ENCODE measurements around the gene TMEM167B.
"Not testable (repeated sequence)": the region's sequence is repeated elsewhere in the genome, so short reads cannot be mapped to it uniquely, and the experiment has no call there.

TMEM167B gene

DNA sequence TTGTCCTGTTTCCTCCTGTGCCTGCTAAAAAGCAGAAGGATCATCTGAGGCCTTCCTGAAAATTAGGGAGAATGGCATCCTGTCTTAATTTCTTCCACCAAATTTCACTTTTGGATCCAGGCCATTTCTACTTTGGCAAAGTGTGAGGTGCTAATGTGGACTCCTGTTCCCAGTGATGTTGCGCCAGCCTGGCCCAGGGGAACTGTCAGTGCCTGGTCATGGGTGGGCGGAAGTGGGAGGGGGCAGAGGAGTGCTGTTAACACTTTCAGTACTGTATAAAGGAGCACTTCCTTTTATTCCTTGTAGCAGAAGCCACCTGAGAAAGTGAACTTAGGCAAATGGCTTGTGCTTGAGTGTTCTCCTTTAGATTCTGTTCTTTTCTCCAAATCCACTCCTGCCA is 43.3 kb downstream of the TMEM167B start:
- H3K9ac ChIP-seq: no peak overlapping the region
- H3K27ac ChIP-seq: 0 out of 2 replicates have a peak overlapping the region, but pooled peaks have one; percentile 8
- H3K4me2 ChIP-seq: peak overlapping the region; percentile 63

DNA sequence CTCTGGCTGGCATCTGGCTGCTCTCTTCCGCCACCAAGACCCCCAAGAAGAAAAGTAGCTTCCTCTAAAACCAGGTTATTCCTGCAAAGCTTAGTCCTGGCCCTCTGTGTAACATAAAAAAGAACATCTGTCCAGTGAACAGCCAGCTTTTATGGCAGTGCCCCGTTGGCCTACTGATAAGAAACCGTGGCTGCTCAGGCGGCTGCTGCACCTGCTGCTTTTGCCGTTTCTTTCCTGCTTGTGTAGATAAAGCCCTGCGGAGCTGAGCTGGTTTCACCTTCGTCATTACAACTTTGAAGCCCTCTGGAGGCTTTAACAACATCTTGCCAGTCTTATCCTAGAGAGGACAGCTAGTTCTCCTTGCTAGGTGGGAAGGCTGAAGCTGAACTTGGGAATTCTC is 43.9 kb downstream of the TMEM167B start:
- H3K27ac ChIP-seq: peak overlapping the region; percentile 8; the same call in 1 of the 2 replicates
- no peak for TF ChIP-seq Cebpa-rat (IDR thresholded peaks at IDR 0.05)
- peak overlapping the region; percentile 63 for H3K4me2 ChIP-seq
- H3K9ac ChIP-seq: no peak overlapping the region
- H3K4me3 ChIP-seq: no peak overlapping the region
- no peaks in the 10 kb centered on the region for H3K27me3 ChIP-seq
- no peaks in the 10 kb centered on the region for H3K36me3 ChIP-seq
- H3K9me3 ChIP-seq: no peaks in the 10 kb centered on the region
- H3K4me1 ChIP-seq: peaks cover 20% of the 10 kb centered on the region
- H4K20me1 ChIP-seq: no peaks in the 10 kb centered on the region

More for the DNA sequence above, 43.3 kb downstream of the TMEM167B start:
- Histone ChIP-seq H3K4me1 (peaks cover 20% of the 10 kb centered on the region), H3K36me3 (no peaks in the 10 kb centered on the region), H4K20me1 (no peaks in the 10 kb centered on the region), H3K27me3 (no peaks in the 10 kb centered on the region), H3K4me3 (no peak overlapping the region), H3K9me3 (no peaks in the 10 kb centered on the region)
- TF ChIP-seq Cebpa-rat (IDR thresholded peaks at IDR 0.05): no peak

DNA sequence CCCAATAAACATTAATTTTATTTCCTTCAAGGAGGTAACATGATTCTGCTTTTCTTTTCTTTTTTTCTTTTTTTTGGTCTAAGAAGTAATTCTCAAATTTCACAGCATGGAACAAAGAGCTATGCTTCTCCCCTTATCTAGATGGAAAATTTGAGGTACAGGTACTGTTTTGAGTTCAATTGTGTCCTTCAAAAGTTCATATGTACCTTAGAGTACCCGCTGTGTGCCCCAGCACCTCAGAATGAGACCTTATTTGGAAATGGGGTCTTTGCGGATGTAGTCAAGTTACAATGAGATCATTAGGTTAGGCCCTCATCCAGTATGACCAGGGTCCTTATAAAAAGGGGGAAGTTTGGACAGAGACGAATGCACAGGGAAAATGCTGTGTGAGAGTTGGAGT is 45.4 kb downstream of the TMEM167B start:
- H3K36me3 ChIP-seq: no peaks in the 10 kb centered on the region
- H3K27me3 ChIP-seq: no peaks in the 10 kb centered on the region
- no peak overlapping the region for H3K9ac ChIP-seq
- no peak for TF ChIP-seq Cebpa-rat (IDR thresholded peaks at IDR 0.05)
- no peak overlapping the region for H3K4me2 ChIP-seq
- H3K4me3 ChIP-seq: no peak overlapping the region
- H4K20me1 ChIP-seq: no peaks in the 10 kb centered on the region
- H3K4me1 ChIP-seq: peaks cover 20% of the 10 kb centered on the region
- H3K27ac ChIP-seq: no peak overlapping the region
- H3K9me3 ChIP-seq: no peaks in the 10 kb centered on the region

DNA sequence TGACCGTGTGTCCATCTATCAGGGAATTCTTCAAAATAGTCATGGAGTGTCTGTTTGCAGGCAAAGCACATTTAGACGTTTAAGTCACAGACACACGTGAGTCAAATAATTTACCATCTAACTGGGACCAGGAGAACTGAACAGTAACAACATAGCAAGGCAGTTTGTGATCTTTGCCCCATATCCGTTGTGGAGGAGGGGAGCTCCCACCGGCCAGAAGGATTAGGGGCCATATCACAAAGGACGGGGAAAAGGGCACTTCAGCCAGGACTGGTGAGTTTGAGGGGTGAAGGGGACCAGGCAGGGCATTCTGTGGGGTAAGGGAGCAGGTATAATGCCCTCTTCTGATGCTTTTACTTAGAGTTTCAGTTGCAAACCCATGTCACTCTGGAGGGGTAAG is 46.2 kb downstream of the TMEM167B start:
- no peak overlapping the region for H3K4me2 ChIP-seq

DNA sequence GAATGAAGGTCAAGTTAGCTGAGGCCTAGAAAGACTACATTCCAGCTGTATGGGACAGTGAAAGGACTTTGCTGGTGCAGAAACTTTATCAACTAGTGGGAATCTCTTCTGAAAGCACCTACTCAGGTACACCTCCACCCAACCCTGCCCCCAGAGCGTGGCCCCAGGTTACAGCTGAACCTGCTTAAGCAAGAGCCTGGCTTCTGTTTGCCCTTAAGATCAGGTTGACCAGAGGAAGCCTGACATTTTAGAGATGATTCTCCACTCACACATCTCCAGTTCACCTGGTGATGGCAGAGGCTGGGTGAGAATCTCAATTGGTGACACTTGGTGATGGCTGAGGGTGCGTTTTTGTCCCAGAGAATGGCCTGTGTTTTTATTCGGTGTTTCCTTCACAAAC is 47.4 kb downstream of the TMEM167B start:
- H3K27me3 ChIP-seq: no peaks in the 10 kb centered on the region
- no peak overlapping the region for H3K4me3 ChIP-seq
- TF ChIP-seq Cebpa-rat (IDR thresholded peaks at IDR 0.05): no peak
- H3K27ac ChIP-seq: no peak overlapping the region
- H4K20me1 ChIP-seq: no peaks in the 10 kb centered on the region
- no peak overlapping the region for H3K4me2 ChIP-seq
- H3K9me3 ChIP-seq: no peaks in the 10 kb centered on the region
- peaks cover 20% of the 10 kb centered on the region for H3K4me1 ChIP-seq
- H3K9ac ChIP-seq: no peak overlapping the region
- H3K36me3 ChIP-seq: no peaks in the 10 kb centered on the region

More for the DNA sequence above, 46.2 kb downstream of the TMEM167B start:
- Histone ChIP-seq H3K36me3 (no peaks in the 10 kb centered on the region), H3K9ac (no peak overlapping the region), H3K4me3 (no peak overlapping the region), H3K9me3 (no peaks in the 10 kb centered on the region), H3K27me3 (no peaks in the 10 kb centered on the region), H3K27ac (no peak overlapping the region), H4K20me1 (no peaks in the 10 kb centered on the region), H3K4me1 (peaks cover 20% of the 10 kb centered on the region)
- TF ChIP-seq Cebpa-rat (IDR thresholded peaks at IDR 0.05): no peak

DNA sequence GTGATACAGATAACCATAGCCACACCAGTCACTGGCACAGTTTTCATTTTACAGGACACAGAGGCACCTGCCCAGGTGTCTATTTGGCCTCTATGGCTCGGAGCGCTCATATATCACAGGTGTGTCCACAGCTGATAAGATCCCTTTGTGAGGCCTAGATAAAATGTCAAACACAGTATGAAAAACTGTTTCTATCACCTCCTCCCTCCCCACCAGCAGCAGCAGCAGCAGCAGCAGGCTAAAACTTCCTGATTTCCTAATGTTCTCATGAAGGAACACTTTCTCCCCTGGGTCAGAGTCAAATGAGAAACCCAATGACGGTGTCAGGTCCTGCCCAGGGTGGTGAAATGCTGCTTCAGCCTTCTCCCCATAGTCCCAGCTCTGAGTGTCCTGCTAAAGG is 47.8 kb downstream of the TMEM167B start:
- Histone ChIP-seq H3K4me1 (peaks cover 20% of the 10 kb centered on the region), H3K36me3 (no peaks in the 10 kb centered on the region), H3K4me3 (no peak overlapping the region), H3K9ac (no peak overlapping the region), H3K4me2 (no peak overlapping the region), H3K27me3 (no peaks in the 10 kb centered on the region), H3K9me3 (no peaks in the 10 kb centered on the region), H3K27ac (no peak overlapping the region), H4K20me1 (no peaks in the 10 kb centered on the region)
- TF ChIP-seq Cebpa-rat (IDR thresholded peaks at IDR 0.05): no peak

DNA sequence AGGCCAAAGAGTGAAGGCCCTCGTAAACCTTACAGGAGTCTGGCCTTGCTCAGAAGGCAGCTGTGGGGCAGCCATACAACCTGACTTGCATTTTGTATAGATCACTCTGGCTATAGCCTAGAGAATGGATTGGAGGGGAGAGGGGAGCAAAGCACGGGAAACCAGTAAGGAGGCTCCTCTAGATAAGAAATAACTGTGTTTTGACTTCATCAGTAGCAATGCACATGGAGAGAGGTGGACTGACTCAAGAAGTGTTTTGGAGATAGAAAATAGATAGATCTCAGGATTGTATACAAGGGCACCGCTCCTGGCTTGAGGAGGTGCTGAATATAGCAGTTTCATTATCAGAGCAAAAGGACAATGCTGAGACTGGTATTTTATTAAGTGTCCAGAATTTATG is 49.8 kb downstream of the TMEM167B start:
- Histone ChIP-seq H3K4me1 (peaks cover under 1% of the 10 kb centered on the region; the same call in 1 of the 2 replicates), H3K36me3 (no peaks in the 10 kb centered on the region), H3K9ac (no peak overlapping the region), H3K27me3 (no peaks in the 10 kb centered on the region), H3K4me2 (no peak overlapping the region), H3K9me3 (no peaks in the 10 kb centered on the region), H4K20me1 (no peaks in the 10 kb centered on the region), H3K4me3 (no peak overlapping the region), H3K27ac (no peak overlapping the region)
- no peak for TF ChIP-seq Cebpa-rat (IDR thresholded peaks at IDR 0.05)

DNA sequence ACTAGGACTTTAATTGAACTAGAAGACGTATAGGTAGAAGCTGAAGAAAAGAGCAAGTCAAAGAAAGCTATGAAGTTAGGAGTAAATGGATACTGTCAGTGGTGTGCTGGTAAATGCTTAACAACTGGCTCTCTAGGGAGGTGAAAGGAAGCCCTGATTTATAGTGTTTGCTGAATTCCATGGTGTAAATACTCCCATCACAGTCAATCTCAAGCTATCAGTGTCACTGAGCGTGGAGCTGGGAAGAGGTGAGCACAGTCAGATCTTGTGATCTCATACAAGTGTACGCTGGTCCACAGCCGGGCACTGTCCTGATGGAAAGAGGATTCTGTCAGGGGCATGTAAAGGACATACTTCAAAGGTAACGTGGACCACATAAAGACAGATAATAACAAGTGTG is 51.7 kb downstream of the TMEM167B start:
- no peak overlapping the region for H3K4me2 ChIP-seq
- H3K27ac ChIP-seq: no peak overlapping the region
- H3K27me3 ChIP-seq: no peaks in the 10 kb centered on the region
- H3K4me3 ChIP-seq: no peak overlapping the region
- no peaks in the 10 kb centered on the region for H3K4me1 ChIP-seq
- no peak for TF ChIP-seq Cebpa-rat (IDR thresholded peaks at IDR 0.05)
- no peaks in the 10 kb centered on the region for H3K36me3 ChIP-seq
- no peaks in the 10 kb centered on the region for H3K9me3 ChIP-seq
- H4K20me1 ChIP-seq: no peaks in the 10 kb centered on the region
- no peak overlapping the region for H3K9ac ChIP-seq

DNA sequence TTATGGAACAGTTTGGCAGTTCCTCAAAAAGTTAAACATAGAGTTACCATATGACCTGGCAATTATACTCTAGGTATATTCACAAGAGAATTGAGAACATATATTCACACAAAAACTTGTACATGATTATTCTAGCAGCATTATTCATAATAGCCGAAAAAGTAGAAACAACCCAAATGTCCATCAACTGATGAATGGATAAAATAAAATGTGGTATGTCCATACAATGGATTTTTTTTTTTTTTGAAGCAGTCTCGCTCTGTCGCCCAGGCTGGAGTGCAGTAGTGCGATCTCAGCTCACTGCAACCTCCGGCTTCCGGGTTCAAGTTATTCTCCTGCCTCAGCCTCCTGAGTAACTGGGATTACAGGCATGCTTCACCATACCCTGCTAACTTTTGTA is 52.2 kb downstream of the TMEM167B start:
- not testable (repeated sequence) for H3K9ac ChIP-seq, H3K4me2 ChIP-seq, H3K9me3 ChIP-seq, H3K36me3 ChIP-seq, H3K4me3 ChIP-seq, H4K20me1 ChIP-seq, H3K27ac ChIP-seq, H3K4me1 ChIP-seq, H3K27me3 ChIP-seq

Data from BLaER1 (cell line).